HG02981 (cell line): ENCODE results near the gene PRKAR1B.

Experiments used
- ATAC-seq: cut with Tn5 transposase; IDR thresholded peaks from one replicate; pipeline ENCODE4 v1.9.1; 2021; ENCODE audit warnings: mild to moderate bottlenecking, moderate library complexity; ENCODE audit not compliant: unreplicated experiment

The PRKAR1B gene

DNA sequence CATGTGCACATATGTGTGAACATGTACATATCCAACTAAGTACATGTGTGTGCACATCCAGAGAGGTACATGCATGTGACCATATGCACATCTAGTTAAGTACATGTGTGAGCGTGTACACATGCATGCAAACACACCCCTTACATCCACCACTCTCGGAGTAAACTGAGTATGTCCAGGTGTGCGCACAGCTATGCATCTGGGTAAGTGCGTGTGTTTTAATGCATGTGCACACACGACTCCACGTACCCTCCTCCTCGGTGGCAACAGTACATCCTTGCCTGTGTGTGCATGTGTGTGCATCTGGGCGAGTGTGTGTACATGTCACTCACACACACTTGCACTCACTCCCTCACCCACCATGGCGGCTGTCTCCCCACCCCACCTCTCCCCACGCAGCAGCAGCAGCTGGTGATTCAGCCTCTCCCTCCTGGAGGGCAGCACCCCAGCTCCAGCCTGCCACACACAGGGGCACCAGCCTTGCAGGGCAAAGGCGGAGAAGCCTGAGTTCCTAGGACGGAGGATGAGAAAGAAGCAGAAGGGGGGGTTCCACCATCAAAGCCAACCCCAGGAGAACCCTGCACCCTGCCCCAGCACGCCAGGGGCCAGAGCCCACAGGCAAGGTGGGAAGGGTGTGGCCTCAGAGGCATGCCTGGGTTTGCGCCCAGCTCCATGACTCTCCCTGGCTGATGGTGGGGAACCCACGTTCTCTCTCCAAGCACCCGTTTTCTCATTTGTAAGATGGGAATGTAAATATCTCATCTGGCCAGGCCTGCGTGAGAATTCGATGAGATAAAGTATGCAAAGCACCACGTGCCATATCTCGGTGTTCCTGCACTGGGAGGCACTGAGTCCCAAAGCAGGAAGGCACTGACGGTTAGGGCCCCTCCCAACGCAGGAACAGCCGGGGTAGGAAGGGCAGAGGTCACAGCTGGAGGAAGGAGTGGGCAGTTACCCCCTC is 28.3 kb downstream of the PRKAR1B start:
- no peak for ATAC-seq

DNA sequence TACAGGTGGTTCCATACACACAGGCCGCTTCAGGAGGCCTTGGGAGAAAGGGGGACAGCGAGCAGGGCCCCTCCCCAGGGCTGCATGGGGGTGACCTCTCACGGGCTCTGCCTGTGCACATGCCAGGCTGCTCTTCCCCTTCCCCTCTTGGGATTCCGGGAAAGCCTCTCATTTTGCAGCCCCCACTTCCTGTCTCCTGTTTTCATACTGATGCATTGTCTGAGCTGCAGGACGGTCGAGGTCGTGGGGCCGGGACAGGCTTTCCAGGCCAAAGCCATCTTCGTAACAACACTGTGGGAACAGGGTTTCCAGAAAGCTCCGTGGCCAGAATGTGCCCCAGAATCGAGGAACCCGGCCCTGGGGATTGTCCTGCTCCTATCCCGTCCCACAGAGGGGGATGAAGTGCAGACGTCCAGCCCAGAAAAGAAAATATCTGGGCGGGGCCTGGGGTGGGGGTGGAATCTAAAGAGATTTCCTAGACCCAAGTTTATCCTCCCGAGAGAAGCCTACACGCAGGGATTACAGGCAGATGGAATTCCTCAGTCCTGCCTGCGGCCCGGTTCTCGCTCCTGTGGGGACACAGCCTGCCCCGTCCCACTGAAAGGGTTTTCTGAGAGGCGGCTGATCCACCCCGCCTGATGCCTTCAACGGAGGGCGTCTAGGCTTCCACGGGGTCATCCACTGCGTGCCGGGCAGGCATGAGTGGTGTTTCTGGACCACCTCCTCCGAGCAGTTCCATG is 30.1 kb downstream of the PRKAR1B start:
- ATAC-seq = no peak

DNA sequence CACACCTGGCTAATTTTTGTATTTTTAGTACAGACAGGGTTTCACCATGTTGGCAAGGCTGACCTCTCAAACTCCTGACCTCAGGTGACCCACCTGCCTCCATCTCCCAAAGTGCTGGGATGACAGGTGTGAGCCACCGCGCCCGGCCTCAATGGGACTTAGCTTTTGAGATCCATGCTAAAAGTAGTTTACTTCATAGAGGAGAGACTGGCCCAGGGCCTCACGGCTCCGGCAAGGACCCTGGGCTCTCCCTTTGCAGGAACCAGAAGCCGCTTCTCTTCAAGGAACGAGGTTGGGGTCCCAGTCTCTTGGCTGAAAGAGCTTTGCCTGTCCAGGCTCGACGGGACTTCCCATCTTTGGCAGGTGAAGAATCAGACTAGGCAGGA is 30.7 kb downstream of the PRKAR1B start:
- no peak for ATAC-seq

DNA sequence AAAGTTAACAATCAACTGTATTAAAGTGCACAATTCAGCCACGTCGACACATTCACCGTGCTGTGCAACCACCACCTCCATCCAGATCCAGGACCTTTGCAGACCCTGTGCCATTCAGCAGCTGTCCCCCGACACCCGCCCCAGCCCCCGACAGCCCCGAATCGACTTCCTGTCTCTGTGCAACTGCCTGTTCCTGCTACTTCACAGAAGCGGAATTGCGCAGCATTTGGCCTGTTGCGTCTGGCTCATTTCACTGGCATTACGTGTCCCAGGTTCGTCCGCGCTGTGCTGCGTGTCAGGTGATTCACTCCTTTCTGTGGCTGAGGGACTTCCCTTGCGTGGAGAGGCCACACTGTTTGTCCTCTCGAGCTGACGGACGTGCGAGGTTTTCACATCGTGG is 33.8 kb downstream of the PRKAR1B start:
- ATAC-seq = no peak

DNA sequence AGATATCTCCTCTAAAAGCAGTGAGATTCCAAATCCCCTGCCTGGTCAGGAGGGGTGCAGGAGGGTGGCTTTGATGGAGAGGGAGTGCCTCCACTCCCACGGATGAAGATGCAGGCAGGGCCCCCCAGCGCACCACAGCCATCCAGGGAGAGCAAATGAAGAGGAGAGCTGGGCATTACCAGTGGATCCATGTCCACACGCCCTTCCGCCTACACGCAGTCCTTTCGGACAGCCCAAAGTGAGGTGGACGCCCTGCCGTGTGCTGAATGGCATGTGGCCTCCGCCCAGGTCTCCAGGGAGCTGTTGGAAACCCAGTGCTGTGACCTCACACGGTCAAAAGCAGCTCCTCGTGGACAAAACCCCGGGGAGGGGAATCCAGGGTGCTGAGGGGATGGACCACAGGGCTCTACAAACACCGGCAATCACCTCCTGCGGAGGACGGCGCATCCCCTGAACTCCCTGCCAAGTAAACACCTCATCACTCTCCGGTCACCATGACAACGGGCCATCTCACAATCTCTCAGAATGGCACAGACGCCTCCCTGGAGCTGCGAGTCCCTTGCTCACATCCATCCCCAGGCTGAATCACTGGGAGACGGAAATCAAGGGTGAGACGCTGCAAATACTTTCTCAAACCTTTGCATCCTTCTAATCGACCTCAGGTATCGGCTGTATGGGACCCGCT is 35.6 kb downstream of the PRKAR1B start:
- ATAC-seq = no peak

DNA sequence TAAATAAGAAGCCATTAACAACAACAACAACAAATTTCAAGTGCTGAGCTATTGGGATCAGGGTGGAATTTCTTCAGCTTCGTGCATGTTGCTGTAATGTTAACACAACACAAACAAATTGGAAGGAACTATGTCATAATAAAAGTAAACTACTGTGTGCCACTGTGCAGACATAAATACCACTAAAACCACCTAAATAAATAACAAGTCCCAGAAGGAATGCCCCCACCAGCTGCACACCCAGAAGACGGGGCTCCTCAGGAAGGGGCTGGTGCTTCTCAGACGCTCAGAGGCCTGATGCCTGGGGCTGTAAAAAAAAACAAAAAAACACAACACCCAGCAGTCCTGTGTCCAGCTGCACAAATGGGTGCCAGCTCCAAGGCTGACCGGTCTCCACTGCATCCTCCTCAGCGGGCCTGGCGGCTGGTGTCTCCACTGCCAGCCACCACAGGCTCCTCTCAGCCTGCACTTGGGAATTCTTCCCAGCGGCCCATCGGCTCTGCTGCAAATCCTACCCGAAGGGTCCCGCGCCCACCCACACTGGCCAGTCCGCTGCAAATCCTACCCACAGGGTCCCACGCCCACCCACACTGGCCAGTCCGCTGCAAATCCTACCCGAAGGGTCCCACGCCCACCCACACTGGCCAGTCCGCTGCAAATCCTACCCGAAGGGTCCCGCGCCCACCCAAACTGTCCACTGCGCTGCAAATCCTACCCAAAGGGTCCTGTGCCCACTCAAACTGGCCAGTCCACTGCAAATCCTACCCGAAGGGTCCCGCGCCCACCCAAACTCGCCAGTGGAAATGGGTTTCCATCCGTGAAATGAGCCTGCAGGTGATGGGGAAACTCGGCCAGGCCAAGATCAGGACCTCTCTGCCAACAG is 36.4 kb downstream of the PRKAR1B start:
- no peak for ATAC-seq

DNA sequence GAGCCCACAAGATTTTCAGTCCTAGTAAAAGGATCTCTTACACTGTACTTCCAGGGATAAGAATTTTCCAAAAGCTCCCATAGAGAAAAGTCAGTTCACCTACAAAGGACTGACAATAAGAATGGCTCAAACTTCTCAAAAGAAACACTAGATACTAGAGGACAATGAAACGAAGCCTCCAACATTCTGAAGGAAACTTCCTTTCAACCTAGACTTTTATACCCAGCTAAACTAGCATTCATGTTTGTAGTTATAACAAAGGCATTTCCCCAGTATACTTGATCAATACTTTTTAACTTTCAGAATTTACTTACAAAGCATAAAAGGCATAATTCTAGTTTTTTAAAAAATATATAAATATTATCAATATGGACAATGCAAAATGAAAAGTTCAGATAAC is 41.5 kb downstream of the PRKAR1B start:
- no peak for ATAC-seq

DNA sequence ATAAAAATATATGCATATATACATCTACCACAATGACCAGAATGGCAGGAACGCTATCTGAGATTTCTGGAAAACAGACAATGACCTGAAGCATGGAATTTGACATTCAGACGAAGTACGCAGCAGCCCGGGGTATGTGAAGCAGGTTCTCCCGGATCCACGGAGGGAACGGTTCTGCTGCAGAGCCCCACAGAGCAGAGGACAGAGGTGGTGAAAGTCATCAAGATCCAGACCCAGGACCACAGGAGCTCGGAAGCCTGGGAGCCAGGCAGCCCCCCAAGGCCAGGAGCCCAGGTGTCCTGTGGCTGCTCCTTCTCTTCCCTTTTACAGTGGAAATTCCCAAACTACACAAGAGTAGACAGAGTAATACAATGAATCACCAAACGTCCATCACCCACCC is 42.7 kb downstream of the PRKAR1B start:
- no peak for ATAC-seq

DNA sequence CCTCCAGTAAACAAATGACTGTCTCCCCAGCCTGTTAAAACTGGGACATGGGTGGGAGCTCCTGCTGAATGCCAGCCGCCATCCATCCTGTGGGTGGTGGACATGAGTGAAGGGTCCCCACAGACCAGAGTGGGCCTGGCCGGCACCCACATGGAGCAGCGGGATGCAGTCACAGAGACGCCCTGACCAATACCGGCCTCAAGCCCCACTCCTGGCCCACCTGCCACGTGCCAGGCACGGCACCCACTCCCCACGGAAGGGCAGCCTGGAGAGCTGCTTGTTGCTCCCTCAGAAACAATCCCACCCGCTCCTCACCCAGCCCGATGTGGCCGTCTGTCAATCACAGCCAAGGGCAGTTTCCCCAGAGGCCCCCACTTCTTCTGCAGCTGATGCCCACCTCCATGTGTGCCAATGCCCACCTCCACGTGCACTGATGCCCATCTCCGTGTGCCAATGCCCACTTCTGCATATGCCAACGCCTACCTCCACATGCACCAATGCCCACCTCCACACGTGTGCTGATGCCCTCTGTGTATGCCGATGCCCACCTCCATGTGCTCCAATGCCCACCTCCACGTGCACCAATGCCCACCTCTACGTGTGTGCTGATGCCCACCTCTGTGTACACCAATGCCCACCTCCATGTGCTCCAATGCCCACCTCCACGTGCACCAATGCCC is 43.4 kb downstream of the PRKAR1B start:
- no peak for ATAC-seq

DNA sequence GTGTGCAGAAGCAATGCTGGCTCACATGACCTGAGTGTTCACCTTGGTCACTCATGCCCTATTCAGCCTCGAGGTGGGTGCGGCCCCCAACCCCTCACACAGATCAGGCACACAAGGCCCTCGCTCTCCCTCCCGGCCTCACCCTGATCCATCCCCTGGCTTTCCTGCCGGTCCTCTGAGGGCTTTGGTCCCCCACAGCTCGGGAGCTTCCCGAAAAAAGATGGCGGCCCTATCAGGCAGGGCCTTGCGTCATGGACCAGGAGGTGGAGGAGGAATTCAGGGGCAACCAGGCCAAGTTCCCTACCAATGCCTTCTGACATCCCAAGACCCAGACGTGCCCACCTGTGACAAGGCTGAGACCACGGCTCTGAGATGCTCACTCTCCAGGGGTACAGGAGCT is 44.3 kb downstream of the PRKAR1B start:
- ATAC-seq = no peak

DNA sequence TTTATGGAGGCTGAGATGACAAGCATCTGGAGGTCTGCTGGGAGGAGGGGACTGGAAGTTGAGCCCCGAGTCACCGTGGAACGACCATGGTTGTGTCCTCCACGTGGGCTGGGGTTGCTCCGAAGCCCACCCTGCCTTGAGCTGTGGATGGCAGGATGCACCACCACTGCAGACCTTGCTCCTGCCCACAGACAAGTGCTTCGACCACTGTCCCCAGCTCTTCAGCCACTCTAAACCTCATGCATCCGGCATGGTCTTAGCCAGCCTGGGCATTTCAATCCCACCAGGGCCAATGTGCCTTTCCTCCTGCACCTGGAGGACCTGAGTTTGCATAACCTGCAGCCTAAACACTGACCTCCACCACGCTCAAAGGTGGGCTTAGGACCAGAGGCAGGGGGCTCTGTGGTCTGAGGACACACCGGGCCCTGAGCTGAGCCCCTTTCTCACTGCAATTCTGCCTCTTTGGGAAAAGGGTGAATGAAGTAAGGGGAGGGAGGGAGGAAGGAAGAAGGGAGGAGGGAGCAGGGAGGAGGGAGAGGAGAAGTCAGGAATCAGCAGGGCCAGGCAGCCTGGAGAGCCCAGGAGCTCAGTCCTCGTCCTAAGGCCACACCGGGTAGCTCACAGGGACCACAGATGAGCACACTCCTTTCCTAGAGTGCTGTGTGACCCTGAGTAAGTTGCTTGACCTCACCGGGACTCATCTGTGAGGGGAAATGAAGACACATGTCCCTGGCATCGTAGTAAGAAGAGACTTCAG is 45.4 kb downstream of the PRKAR1B start:
- no peak for ATAC-seq

DNA sequence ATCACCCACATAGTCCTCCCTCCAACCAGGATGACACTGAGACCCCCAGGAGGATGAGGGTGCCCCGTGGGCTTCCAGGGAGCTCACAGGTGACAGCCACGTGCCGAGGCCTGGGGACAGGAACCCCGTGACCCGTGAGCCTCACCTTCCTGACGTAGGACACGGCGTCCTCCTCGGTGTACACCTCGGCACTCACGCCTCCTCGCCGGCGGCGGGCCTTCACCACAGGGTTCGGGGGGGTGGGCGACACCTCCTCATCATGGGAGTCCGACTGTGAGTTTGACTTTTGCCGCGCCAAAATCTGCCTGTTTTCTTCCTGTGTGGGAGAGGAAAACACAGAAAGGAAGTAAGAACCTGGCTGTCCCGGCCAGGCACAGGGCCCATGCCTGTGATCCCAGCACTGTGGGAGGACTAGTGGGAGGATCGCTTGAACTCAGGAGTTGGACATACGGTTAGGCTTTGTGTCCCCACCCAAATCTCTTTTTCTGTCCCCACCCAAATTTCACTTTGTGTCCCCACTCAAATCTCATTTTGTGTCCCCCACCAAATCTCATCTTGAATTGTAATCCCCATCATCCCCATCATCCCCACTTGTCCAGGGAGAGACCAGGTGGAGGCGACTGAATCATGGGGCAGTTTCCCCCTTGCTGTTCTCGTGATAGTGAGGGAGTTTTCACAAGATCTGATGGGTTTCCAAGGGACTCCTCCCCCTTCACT is 46.5 kb downstream of the PRKAR1B start:
- ATAC-seq = no peak

DNA sequence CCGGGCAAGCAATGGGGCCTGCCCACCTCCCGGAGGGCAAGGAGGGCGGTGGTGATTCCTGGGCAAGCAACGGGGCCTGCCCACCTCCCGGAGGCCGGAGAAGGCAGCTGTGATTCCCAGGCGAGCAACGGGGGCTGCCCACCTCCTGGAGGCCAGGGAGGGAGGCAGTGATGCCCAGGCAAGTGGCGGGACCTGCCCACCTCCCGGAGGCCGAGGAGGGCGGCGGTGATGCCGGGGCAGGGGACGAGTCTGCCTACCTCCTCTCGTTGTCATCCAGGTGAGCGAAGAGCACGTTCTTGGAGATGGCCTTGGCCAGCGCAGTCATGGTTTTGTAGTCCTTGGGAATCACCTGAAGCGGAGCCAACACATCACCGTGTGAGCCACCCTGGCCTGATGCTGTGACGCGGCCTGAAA is 50.1 kb downstream of the PRKAR1B start:
- no peak for ATAC-seq

DNA sequence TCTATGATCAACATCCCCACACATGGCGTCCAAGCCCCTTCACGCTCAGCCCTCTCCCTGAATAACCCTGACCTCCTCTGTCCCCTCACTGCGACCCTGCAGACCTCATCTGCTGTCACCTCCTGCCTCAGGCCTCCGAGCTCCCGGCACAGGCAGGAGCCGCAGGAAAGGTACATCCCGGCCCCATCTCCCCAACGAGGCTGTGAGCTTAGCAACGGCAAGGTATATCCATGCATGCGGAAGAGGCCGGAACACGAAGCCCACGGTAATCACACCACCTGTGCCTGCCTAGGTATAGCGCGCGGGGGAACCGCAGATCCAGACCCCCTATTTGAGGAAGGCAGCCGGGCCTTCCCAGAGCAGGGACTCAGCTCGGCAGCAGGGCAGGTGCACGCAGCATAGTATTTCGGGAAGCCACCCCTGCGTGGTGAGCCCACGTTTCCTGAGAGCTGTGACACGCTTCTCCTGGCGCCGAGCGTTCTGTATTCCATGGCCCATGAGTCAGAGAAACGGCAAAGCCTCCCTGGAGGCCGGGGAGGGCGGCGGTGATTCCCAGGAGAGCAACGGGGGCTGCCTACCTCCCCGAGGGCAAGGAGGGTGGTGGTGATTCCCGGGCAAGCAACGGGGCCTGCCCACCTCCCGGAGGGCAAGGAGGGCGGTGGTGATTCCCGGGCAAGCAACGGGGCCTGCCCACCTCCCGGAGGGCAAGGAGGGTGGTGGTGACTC is 50.7 kb downstream of the PRKAR1B start:
- ATAC-seq = no peak

DNA sequence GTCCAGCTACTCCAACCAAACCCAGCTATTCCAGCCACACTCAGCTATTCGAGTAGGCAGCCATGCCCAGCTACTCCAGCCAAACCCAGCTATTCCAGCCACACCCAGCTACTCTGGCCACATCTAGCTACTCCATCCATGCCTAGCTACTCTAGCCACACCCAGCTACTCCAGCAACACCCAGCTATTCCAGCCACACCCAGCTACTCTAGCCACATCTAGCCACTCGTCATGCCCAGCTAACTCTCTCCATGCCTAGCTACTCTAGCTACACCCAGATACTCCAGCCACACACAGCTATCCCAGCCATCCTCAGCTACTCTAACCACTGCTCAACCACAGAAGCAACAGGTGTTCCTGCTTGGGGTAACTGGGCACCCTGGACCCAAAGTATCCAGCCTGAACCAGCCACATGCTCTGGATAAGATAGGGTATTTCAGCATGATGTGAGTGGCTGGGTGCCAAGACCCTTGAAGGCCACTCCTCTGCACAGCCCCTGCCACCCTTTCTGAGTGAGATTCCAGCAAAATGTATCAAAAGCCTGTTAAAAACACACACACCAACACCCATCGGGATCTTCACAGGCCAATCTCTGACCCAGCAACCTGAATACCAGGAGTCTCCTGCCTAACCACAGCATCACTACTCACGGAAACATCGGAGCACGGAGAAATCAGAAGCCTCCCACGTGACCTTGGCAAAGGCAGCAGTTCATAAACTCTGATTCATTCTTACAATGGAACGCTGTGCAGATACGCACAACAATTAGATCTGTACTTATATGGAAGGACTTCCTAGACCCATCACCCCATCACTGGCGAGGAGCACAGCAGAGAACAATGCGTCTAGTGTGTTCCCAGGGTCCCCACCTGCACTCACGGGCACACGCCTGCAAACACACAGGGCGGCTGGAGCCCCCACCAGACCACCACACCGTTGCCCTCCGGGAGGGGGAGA is 52.3 kb downstream of the PRKAR1B start:
- ATAC-seq = no peak

DNA sequence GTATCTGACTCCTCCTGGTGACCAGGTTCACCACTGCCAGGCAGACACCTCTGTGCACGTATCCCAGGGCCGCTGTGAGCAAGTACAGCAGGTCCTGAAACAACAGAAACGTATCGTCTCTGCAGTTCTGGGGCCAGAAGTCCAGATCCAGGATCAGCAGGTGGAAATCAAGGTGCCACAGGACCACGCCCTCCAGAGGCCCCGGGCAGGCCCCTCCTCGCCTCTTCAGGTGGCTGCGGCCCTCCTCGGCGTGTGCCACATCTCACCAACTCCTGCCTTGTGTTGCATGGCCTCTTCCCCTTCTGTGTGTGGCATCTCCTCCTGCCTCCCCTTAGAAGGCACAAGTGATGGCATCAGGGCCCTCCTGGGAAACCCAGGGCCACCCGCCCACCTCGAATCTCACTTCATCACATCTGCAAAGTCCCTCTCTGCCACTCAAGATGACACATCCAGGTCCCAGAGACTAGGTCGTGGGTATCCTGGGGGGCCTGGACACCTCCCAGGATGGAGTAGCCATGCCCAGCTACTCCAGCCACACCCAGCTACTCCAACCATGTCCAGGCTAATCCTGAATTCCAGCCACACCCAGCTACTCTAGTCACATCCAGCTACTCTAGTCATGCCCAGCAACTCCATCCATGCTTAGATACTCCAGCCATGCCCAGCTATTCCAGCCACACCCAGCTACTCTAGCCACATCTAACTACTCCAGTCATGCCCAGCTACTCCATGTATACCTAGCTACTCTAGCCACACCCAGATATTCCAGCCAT is 53.2 kb downstream of the PRKAR1B start:
- ATAC-seq = no peak
